Transverse colon (tissue), 4 donors: ENCODE data around the gene ARHGAP8. TPM values are rescaled to one million over a fixed set of nuclear protein-coding genes. Genes with fewer than 3 reads are reported as not detected.
A peak's percentile ranks its signal among the peaks of the same experiment; 100 is the strongest.

ENCODE experiments used
- DNase-seq: peaks from one replicate; pipeline ENCODE4 v3.0.0-alpha.2; 2019
- H3K27ac ChIP-seq, 4 donors: fragments of 200-600 bp; sonication (generic); 2 replicates each; pipeline ENCODE4 v1.5.1; 2016 to 2018; ENCODE audit warnings: inconsistent platforms in 4 of 4
- H3K27me3 ChIP-seq: fragments of 200-600 bp; sonication (generic); 2 replicates; pipeline ENCODE4 v1.5.1; 2017; ENCODE audit warnings: inconsistent platforms
- H3K36me3 ChIP-seq, 4 donors: fragments of 200-600 bp; sonication (generic); 2 replicates each; pipeline ENCODE4 v1.5.1; 2017 to 2019; ENCODE audit warnings: inconsistent platforms in 4 of 4
- H3K4me1 ChIP-seq, 4 donors: fragments of 200-600 bp; sonication (generic); 2 replicates each; pipeline ENCODE4 v1.5.1; 2017 to 2020; ENCODE audit warnings: inconsistent platforms in 4 of 4
- H3K4me3 ChIP-seq, 4 donors: fragments of 200-600 bp; sonication (generic); 1 replicate in 1 of 4; 2 replicates in 3 of 4; pipeline versions ENCODE4 v1.5.1 to v1.6.1; 2017 to 2019; ENCODE audit warnings: inconsistent platforms in 4 of 4
- H3K9me3 ChIP-seq, 2 donors: fragments of 200-600 bp; sonication (generic); 2 replicates each; pipeline ENCODE4 v1.5.1; 2017 to 2019; ENCODE audit warnings: inconsistent platforms in 2 of 2
- EP300 ChIP-seq: sonication (generic); formaldehyde crosslinking; IDR thresholded peaks from one replicate; pipeline ENCODE4 v1.6.1; 2017; ENCODE audit warnings: antibody characterized with exemption, low read depth
- POLR2A ChIP-seq: fragments of 450-650 bp; IDR thresholded peaks from one replicate; pipeline ENCODE4 v1.6.1; 2016; ENCODE audit warnings: antibody characterized with exemption, mild to moderate bottlenecking, moderate library complexity
- POLR2AphosphoS5 ChIP-seq, 3 donors: sonication (generic); formaldehyde crosslinking; IDR thresholded peaks; one replicate each; pipeline ENCODE4 v1.6.1; 2016; ENCODE audit warnings: antibody characterized with exemption in 3 of 3
- WGBS, 2 donors: methylation state at CpG; one replicate each; pipeline ENCODE4 v1.1.5; 2018; ENCODE audit warnings: low coverage in 1 of 2; 5-methylcytosine and 5-hydroxymethylcytosine counted together
- in situ Hi-C, 4 donors: fragments of 200-750 bp; cut with MboI; loops; one replicate each; pipeline versions ENCODE4 v1.15.0 to v1.15.1; 2017; ENCODE audit warnings: low sequenced_read_pairs in 3 of 4, low pct_ligation_motif_present in 1 of 4, low pct_unique_long_range_greater_than_20kb in 1 of 4
- intact Hi-C: fragments of 100-400 bp; cut with DNase I; formaldehyde crosslinking; loops from one replicate; pipeline ENCODE4 v1.15.1; 2023; ENCODE audit warnings: low total_unique reads
- total RNA-seq, 4 donors: library from RNA; depleted of rRNA; stranded (reverse); fragments of >200 nt; gene quantifications; one replicate each; pipeline ENCODE4 v1.1.0, GENCODE V29; 2016
- TF ChIP-seq, protein P1 (sequence below), 5 experiments: fragments of 200-600 bp in 3 of 5; fragments of 450-650 bp in 2 of 5; sonication (generic) in 3 of 5; IDR thresholded peaks; 1 replicate in 2 of 5; 2 replicates in 3 of 5; pipeline ENCODE4 v1.5.1; 2016 to 2017; ENCODE audit warnings: antibody characterized with exemption in 5 of 5, inconsistent platforms in 3 of 5, mild to moderate bottlenecking in 2 of 5, moderate library complexity in 1 of 5

ARHGAP8 gene
- total RNA-seq, 4 donors from 2014 or later, result 28.6 to 51.5 (median 31.5) TPM

DNA sequence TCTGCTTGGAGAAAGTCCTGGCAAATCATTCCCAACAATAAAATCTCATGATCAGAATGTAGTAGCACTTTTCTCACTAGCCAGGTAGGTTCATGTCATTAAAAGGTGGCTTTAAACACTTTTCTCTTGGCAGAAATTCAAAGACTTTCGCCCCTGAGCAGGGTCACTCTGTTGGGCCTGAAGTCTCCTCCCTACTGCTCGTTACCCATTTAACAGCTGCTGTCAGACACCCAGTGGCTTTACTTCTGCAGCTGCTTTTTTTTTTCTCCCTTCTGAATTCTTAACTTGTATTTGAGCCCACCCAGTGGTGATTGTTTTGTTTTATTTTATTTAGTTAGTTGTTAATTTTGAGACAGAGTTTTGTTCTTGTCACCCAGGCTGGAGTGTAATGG lies 25.0 kb downstream of the ARHGAP8 start:
- no peaks in the 10 kb centered on the region for H3K36me3 ChIP-seq
- intact Hi-C loops (no loop called here), in situ Hi-C loops (no loop called here)
- TF ChIP-seq POLR2AphosphoS5 (IDR thresholded peaks at IDR 0.05) (no peak), EP300 (no peak), POLR2A (no peak)
- TF ChIP-seq, protein P1, sequence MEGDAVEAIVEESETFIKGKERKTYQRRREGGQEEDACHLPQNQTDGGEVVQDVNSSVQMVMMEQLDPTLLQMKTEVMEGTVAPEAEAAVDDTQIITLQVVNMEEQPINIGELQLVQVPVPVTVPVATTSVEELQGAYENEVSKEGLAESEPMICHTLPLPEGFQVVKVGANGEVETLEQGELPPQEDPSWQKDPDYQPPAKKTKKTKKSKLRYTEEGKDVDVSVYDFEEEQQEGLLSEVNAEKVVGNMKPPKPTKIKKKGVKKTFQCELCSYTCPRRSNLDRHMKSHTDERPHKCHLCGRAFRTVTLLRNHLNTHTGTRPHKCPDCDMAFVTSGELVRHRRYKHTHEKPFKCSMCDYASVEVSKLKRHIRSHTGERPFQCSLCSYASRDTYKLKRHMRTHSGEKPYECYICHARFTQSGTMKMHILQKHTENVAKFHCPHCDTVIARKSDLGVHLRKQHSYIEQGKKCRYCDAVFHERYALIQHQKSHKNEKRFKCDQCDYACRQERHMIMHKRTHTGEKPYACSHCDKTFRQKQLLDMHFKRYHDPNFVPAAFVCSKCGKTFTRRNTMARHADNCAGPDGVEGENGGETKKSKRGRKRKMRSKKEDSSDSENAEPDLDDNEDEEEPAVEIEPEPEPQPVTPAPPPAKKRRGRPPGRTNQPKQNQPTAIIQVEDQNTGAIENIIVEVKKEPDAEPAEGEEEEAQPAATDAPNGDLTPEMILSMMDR (IDR thresholded peaks at IDR 0.05), result no peak
- 31 to 39% methylated on average over 2 of the region's 2 CpGs for WGBS, 2 donors
- H3K27me3 ChIP-seq, result no peaks in the 10 kb centered on the region
- no peaks in the 10 kb centered on the region for H3K9me3 ChIP-seq
- no peak overlapping the region for H3K4me3 ChIP-seq
- peak overlapping the region; percentile 65 to 78 (median 69) for H3K27ac ChIP-seq
- peaks cover 2 to 36% (median 21%) of the 10 kb centered on the region in 4 donors for H3K4me1 ChIP-seq
- DNase-seq, result peak; percentile 31

DNA sequence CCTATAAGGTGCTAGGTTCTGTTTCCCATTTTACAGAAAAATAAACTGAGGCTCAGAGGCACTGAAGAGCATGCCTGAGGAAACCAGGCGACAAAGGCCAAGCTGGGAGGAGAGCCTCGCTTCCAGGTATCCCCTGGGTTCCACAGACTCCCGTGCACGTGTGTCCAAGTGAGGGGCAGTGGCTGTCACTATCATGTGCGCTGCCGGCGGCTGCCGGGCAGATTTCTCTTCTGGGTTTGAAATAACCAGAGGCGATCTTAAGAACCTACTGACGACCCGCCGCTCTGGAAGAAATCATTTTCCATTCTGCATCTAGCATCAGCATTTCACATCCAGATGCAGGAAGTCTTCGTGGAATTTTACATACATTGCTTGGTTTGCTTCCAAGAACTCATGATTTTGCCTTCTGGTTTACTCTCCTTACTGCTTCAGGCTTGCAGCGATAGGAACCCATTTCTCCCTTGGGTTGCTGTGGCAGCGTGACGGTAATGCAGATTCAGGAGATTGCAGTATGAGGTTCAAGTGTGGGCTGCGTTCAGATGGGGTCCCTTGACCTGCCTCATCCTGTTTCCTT lies 28.6 kb downstream of the ARHGAP8 start:
- in situ Hi-C loops, result no loop called here
- no peak for TF ChIP-seq POLR2A
- no peaks in the 10 kb centered on the region for H3K27me3 ChIP-seq
- no peak overlapping the region for H3K4me3 ChIP-seq
- H3K9me3 ChIP-seq, result no peaks in the 10 kb centered on the region
- no peak for DNase-seq
- WGBS, 2 donors, result 84 to 85% methylated on average over 4 to 17 of the region's 17 CpGs
- no peaks in the 10 kb centered on the region for H3K36me3 ChIP-seq
- intact Hi-C loops, result no loop called here
- H3K27ac ChIP-seq, result no peak overlapping the region
- H3K4me1 ChIP-seq, result peaks cover 2 to 31% (median 20%) of the 10 kb centered on the region in 4 donors

DNA sequence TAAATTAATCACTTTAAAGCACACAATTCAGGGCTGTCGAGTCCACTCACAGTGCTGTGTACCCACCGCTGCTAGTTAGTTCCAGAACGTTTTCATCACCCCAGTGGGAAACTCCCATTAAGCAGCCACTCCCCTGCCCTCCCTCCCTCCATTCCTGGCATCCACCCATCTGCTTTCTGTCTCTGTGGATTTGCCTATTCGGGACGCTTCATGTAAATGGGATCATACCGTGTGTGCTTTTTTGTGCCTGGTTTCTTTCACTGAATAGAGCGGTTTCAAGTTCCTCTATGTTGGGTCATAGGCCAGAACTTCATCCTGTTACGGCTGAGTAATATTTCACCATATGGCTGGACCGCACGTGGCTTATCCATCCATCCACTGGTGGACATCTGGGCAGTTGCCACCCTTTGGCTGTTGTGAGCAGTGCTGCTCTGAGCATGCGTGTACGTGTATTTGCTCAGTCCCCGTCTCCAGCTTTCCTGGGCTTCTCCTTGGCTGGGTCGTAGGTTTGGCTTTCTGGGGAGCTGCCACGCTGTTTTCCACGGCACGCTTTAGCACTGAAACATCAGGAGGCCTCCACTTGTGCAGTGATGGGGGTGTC lies 30.1 kb downstream of the ARHGAP8 start:
- TF ChIP-seq POLR2AphosphoS5 (IDR thresholded peaks at IDR 0.05) (no peak), EP300 (no peak), POLR2A (no peak)
- TF ChIP-seq, protein P1 (IDR thresholded peaks at IDR 0.05), result no peak
- DNase-seq, result no peak

DNA sequence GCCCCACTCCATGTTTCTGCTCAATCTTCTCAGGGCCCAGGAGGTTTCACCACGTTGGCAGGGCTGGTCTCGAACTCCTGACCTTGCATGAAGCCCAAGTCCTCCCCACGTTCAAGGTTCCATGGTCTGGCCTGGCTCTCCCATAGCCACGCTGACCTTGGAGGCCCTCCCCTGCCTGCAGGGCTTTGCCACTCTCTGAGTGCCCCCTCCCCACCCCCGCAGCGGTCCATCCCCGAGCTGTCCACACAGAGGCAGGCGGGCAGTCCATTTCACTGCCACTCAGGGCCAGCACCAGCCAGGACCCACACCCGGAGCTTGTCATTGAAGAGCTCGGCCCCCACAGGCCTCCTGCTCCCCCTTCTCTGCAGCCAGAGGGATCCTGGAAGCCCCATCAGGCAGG lies 30.7 kb downstream of the ARHGAP8 start:
- H3K4me1 ChIP-seq, result peaks cover 0 to 10% (median 4%) of the 10 kb centered on the region in 4 donors
- H3K36me3 ChIP-seq, result no peaks in the 10 kb centered on the region
- TF ChIP-seq POLR2A, result no peak
- TF ChIP-seq, protein P1 (IDR thresholded peaks at IDR 0.05), result no peak
- TF ChIP-seq POLR2AphosphoS5 (IDR thresholded peaks at IDR 0.05), result no peak
- TF ChIP-seq EP300, result no peak
- no peak overlapping the region for H3K4me3 ChIP-seq
- H3K9me3 ChIP-seq, result no peaks in the 10 kb centered on the region
- H3K27me3 ChIP-seq, result no peaks in the 10 kb centered on the region
- no peak for DNase-seq
- intact Hi-C loops, result no loop called here
- WGBS, 2 donors, result 66% methylated on average over 9 of the region's 10 CpGs; no CpG with 5 or more reads in 1 of the 2 donors
- H3K27ac ChIP-seq, result peak overlapping the region in 1 of 4 donors; percentile 33
- in situ Hi-C loops, result no loop called here

More for the DNA sequence above, 30.1 kb downstream of the ARHGAP8 start:
- Histone ChIP-seq H3K4me3 (no peak overlapping the region), H3K27ac (no peak overlapping the region), H3K4me1 (peaks cover 0 to 16% (median 7%) of the 10 kb centered on the region in 4 donors), H3K36me3 (no peaks in the 10 kb centered on the region), H3K9me3 (no peaks in the 10 kb centered on the region), H3K27me3 (no peaks in the 10 kb centered on the region)
- intact Hi-C loops (no loop called here), in situ Hi-C loops (no loop called here)
- 46 to 69% methylated on average over 7 to 17 of the region's 17 CpGs for WGBS, 2 donors
